Neural cell (in vitro differentiated cells): Measurements from ENCODE around the gene WWC1.

Experiments used
- CTCF ChIP-seq: fragments of 450-650 bp; IDR thresholded peaks from 2 replicates; pipeline ENCODE4 v1.5.1; 2014; ENCODE audit warnings: antibody characterized with exemption, mild to moderate bottlenecking, moderate library complexity; ENCODE audit not compliant: poor library complexity, severe bottlenecking
- EZH2 ChIP-seq: fragments of 200-600, 300-800 bp; shearing (Covaris generic), sonication (generic); IDR thresholded peaks from 2 replicates; pipeline ENCODE4 v1.6.1; 2014; ENCODE audit warnings: antibody characterized with exemption, low read length, borderline replicate concordance, mild to moderate bottlenecking; ENCODE audit not compliant: insufficient read depth, poor library complexity, severe bottlenecking
- MXI1 ChIP-seq: fragments of 450-650 bp; conservative IDR thresholded peaks from 2 replicates; pipeline ENCODE4 v1.6.1; 2014; ENCODE audit warnings: antibody characterized with exemption, mild to moderate bottlenecking; ENCODE audit not compliant: poor library complexity, severe bottlenecking
- POLR2AphosphoS5 ChIP-seq: IDR thresholded peaks from 2 replicates; pipeline ENCODE4 v1.6.1; 2012
- TAF1 ChIP-seq: IDR thresholded peaks from 2 replicates; pipeline ENCODE4 v1.6.1; 2012; ENCODE audit warnings: low read depth

GRCh38 chr5:168374532-168374931 is 83.1 kb downstream of the WWC1 start:
- TF ChIP-seq TAF1: no peak
- TF ChIP-seq MXI1: no peak
- TF ChIP-seq POLR2AphosphoS5: no peak
- no peak for TF ChIP-seq EZH2
- TF ChIP-seq CTCF: no peak
